CD4-positive, alpha-beta memory T cell (primary cell): ENCODE measurements around the gene CFAP251. TPM values are rescaled to one million over a fixed set of nuclear protein-coding genes. Genes with fewer than 3 reads are reported as not detected.

Experiments
- CTCF ChIA-PET: fragments of 350-600 bp; sonication (Branson Sonifier 250); formaldehyde crosslinking; loops from one replicate; lab custom pipeline; 2021; ENCODE audit warnings: inconsistent platforms; ENCODE audit not compliant: partially characterized antibody; lab: Charles Lee
- POLR2A ChIA-PET: fragments of 350-600 bp; sonication (Branson Sonifier 250); formaldehyde crosslinking; loops from one replicate; lab custom pipeline; 2021; ENCODE audit not compliant: partially characterized antibody; lab: Charles Lee
- DNase-seq, 5 donors: peaks; one replicate each; pipeline versions ENCODE4 v3.0.0 to v3.0.0-alpha.2; 2020 to 2022; ENCODE audit warnings: mixed read lengths in 1 of 5
- H3K27ac ChIP-seq: one replicate; pipeline ENCODE4 v1.7.0; 2013; ENCODE audit warnings: low read depth, low read length
- H3K27me3 ChIP-seq: 2 replicates; pipeline ENCODE4 v1.7.0; 2013; ENCODE audit warnings: mild to moderate bottlenecking, low read length, moderate library complexity; ENCODE audit not compliant: insufficient read depth
- H3K36me3 ChIP-seq: 2 replicates; pipeline ENCODE4 v1.7.0; 2013; ENCODE audit warnings: mild to moderate bottlenecking, low read length, moderate library complexity; ENCODE audit not compliant: insufficient read depth
- H3K4me1 ChIP-seq: 2 replicates; pipeline ENCODE4 v1.7.0; 2013; ENCODE audit warnings: mild to moderate bottlenecking, low read length, moderate library complexity; ENCODE audit not compliant: insufficient read depth
- H3K4me3 ChIP-seq, 2 donors: one replicate each; pipeline ENCODE4 v1.7.0; 2013; ENCODE audit warnings: low read length in 2 of 2, mild to moderate bottlenecking in 1 of 2
- H3K9me3 ChIP-seq, 2 donors: one replicate each; pipeline ENCODE4 v1.7.0; 2013; ENCODE audit warnings: low read length in 2 of 2, control low read depth in 1 of 2; ENCODE audit not compliant: control insufficient read depth in 1 of 2
- H3K27ac Mint-ChIP-seq, 7 donors: one replicate each; pipeline ENCODE4 v1.8.0; 2020 to 2021; ENCODE audit warnings: mixed read lengths in 7 of 7, mild to moderate bottlenecking in 6 of 7, inconsistent platforms in 3 of 7, moderate library complexity in 3 of 7
- H3K27me3 Mint-ChIP-seq, 2 donors: one replicate each; pipeline ENCODE4 v1.8.0; 2020 to 2021; ENCODE audit warnings: mixed read lengths in 2 of 2
- H3K36me3 Mint-ChIP-seq, 2 donors: one replicate each; pipeline ENCODE4 v1.8.0; 2020 to 2021; ENCODE audit warnings: mixed read lengths in 2 of 2, inconsistent platforms in 1 of 2, mild to moderate bottlenecking in 1 of 2
- H3K4me1 Mint-ChIP-seq, 4 donors: one replicate each; pipeline ENCODE4 v1.8.0; 2020 to 2021; ENCODE audit warnings: mixed read lengths in 4 of 4, mild to moderate bottlenecking in 1 of 4
- H3K4me3 Mint-ChIP-seq, 8 donors: one replicate each; pipeline ENCODE4 v1.8.0; 2020 to 2021; ENCODE audit warnings: mixed read lengths in 8 of 8, mild to moderate bottlenecking in 7 of 8, moderate library complexity in 6 of 8, inconsistent platforms in 3 of 8
- H3K9me3 Mint-ChIP-seq, 8 donors: one replicate each; pipeline ENCODE4 v1.8.0; 2020 to 2021; ENCODE audit warnings: mixed read lengths in 8 of 8, mild to moderate bottlenecking in 5 of 8, inconsistent platforms in 3 of 8, moderate library complexity in 1 of 8
- intact Hi-C: fragments of 100-400 bp; cut with micrococcal nuclease; formaldehyde crosslinking; loops from one replicate; pipeline ENCODE4 v1.15.1; 2023
- polyA plus RNA-seq, 2 donors: library from polyadenylated mRNA; unstranded; fragments of 300-500 nt; fragmentation: Illumina TruSeq; gene quantifications; one replicate each; pipeline ENCODE4 v1.2.3, GENCODE V29; 2021
- total RNA-seq, 2 experiments: library from RNA; stranded (reverse); gene quantifications; one replicate each; pipeline ENCODE4 v1.2.3, GENCODE V29; 2021

Gene CFAP251
- total and polyA plus RNA-seq, 4 experiments from 2014 or later: 0.21 to 0.44 (median 0.23) TPM; not detected in 1

GRCh38 chr12:121996050-121996944 is 77.9 kb downstream of the CFAP251 start:
- intact Hi-C loops: no loop called here
- Histone ChIP-seq H3K36me3 (no peaks in the 10 kb centered on the region), H3K4me3 (no peak overlapping the region), H3K4me1 (no peaks in the 10 kb centered on the region), H3K27ac (no peak overlapping the region), H3K9me3 (no peaks in the 10 kb centered on the region), H3K27me3 (no peaks in the 10 kb centered on the region)
- ChIA-PET CTCF (no interaction called here), POLR2A (no interaction called here)
- Mint-ChIP-seq H3K4me3 (no peak overlapping the region), H3K27me3 (peaks cover 2 to 4% of the 10 kb centered on the region in 2 donors), H3K9me3 (peaks cover 0 to 11% (median 4%) of the 10 kb centered on the region in 8 donors), H3K36me3 (peaks cover 0 to 3% of the 10 kb centered on the region in 2 donors), H3K4me1 (peaks cover 4 to 6% (median 4%) of the 10 kb centered on the region in 4 donors), H3K27ac (no peak overlapping the region)
- DNase-seq: no peak

GRCh38 chr12:121996945-121997612 is 78.7 kb downstream of the CFAP251 start:
- ChIA-PET CTCF (interaction anchor here (0.6 kb wide), 1 partner anchor 13 kb away, joined by 3 read pairs; no protein-coding TSS in a partner anchor), POLR2A (no interaction called here)
- H3K9me3 Mint-ChIP-seq: peaks cover 0 to 11% (median 4%) of the 10 kb centered on the region in 8 donors
- no peaks in the 10 kb centered on the region for H3K9me3 ChIP-seq
- H3K4me3 Mint-ChIP-seq: no peak overlapping the region
- no peak for DNase-seq
- no peak overlapping the region for H3K27ac Mint-ChIP-seq
- H3K4me1 ChIP-seq: no peaks in the 10 kb centered on the region
- no peaks in the 10 kb centered on the region for H3K36me3 ChIP-seq
- H3K27ac ChIP-seq: no peak overlapping the region
- intact Hi-C loops: no loop called here
- H3K27me3 ChIP-seq: no peaks in the 10 kb centered on the region
- H3K4me1 Mint-ChIP-seq: peaks cover 1 to 3% (median 2%) of the 10 kb centered on the region in 4 donors
- peaks cover 2 to 4% of the 10 kb centered on the region in 2 donors for H3K27me3 Mint-ChIP-seq
- no peak overlapping the region for H3K4me3 ChIP-seq
- H3K36me3 Mint-ChIP-seq: peaks cover 0 to 3% of the 10 kb centered on the region in 2 donors

- no peaks in the 10 kb centered on the region for H3K9me3 ChIP-seq
- CTCF ChIA-PET: no interaction called here
- peaks cover 0 to 11% (median 4%) of the 10 kb centered on the region in 8 donors for H3K9me3 Mint-ChIP-seq
- H3K36me3 ChIP-seq: no peaks in the 10 kb centered on the region
- no peak overlapping the region for H3K27ac ChIP-seq
- POLR2A ChIA-PET: no interaction called here
- H3K36me3 Mint-ChIP-seq: peaks cover 0 to 3% of the 10 kb centered on the region in 2 donors
- H3K27me3 Mint-ChIP-seq: peaks cover 3 to 4% of the 10 kb centered on the region in 2 donors
- H3K4me3 Mint-ChIP-seq: no peak overlapping the region
- no peak overlapping the region for H3K27ac Mint-ChIP-seq
- no peaks in the 10 kb centered on the region for H3K27me3 ChIP-seq
- intact Hi-C loops: no loop called here
- peaks cover 8 to 23% (median 10%) of the 10 kb centered on the region in 4 donors for H3K4me1 Mint-ChIP-seq
- peaks cover 29% of the 10 kb centered on the region for H3K4me1 ChIP-seq
- DNase-seq: no peak
- H3K4me3 ChIP-seq: no peak overlapping the region
Observed at GRCh38 chr12:122001466-122002209, 83.2 kb downstream of the CFAP251 start.

- Histone ChIP-seq H3K9me3 (no peaks in the 10 kb centered on the region), H3K27ac (no peak overlapping the region), H3K27me3 (no peaks in the 10 kb centered on the region), H3K4me3 (no peak overlapping the region), H3K4me1 (peaks cover 40% of the 10 kb centered on the region), H3K36me3 (no peaks in the 10 kb centered on the region)
- CTCF ChIA-PET: no interaction called here
- peak overlapping the region in 3 of 8 donors; percentile 20 to 26 (median 20) for H3K4me3 Mint-ChIP-seq
- intact Hi-C loops: no loop called here
- H3K9me3 Mint-ChIP-seq: peaks cover 0 to 9% (median 4%) of the 10 kb centered on the region in 8 donors
- peaks cover 2 to 6% of the 10 kb centered on the region in 2 donors for H3K27me3 Mint-ChIP-seq
- H3K36me3 Mint-ChIP-seq: peaks cover 0 to 3% of the 10 kb centered on the region in 2 donors
- H3K27ac Mint-ChIP-seq: peak overlapping the region in 3 of 7 donors; percentile 29 to 74 (median 29)
- POLR2A ChIA-PET: no interaction called here
- DNase-seq: no peak
- H3K4me1 Mint-ChIP-seq: peaks cover 13 to 39% (median 18%) of the 10 kb centered on the region in 4 donors
Observed at GRCh38 chr12:122003651-122004611, 85.5 kb downstream of the CFAP251 start.

GRCh38 chr12:122004633-122005071 is 86.3 kb downstream of the CFAP251 start:
- intact Hi-C loops: no loop called here
- DNase-seq: no peak
- CTCF ChIA-PET: no interaction called here
- Histone ChIP-seq H3K27ac (no peak overlapping the region), H3K4me3 (no peak overlapping the region), H3K9me3 (no peaks in the 10 kb centered on the region), H3K36me3 (no peaks in the 10 kb centered on the region), H3K4me1 (peaks cover 40% of the 10 kb centered on the region), H3K27me3 (no peaks in the 10 kb centered on the region)
- POLR2A ChIA-PET: no interaction called here
- peaks cover 0 to 1% of the 10 kb centered on the region in 2 donors for H3K36me3 Mint-ChIP-seq
- H3K27me3 Mint-ChIP-seq: peaks cover 2 to 4% of the 10 kb centered on the region in 2 donors
- H3K27ac Mint-ChIP-seq: peak overlapping the region in 2 of 7 donors; percentile 29 to 74
- H3K9me3 Mint-ChIP-seq: peaks cover 0 to 3% (median under 1%) of the 10 kb centered on the region in 8 donors
- peak overlapping the region in 5 of 8 donors; percentile 20 to 68 (median 26) for H3K4me3 Mint-ChIP-seq
- H3K4me1 Mint-ChIP-seq: peaks cover 13 to 39% (median 18%) of the 10 kb centered on the region in 4 donors

- H3K27ac Mint-ChIP-seq: no peak overlapping the region
- ChIA-PET CTCF (interaction anchor here (1.8 kb wide), 1 partner anchor 86 kb away, joined by 16 read pairs; the partner anchor contains the start of gene CFAP251), POLR2A (interaction anchor here (2.6 kb wide), 1 partner anchor 16 kb away, joined by 12 read pairs; the partner anchor contains the start of gene BCL7A)
- no peak overlapping the region for H3K4me3 ChIP-seq
- H3K4me1 ChIP-seq: peaks cover 40% of the 10 kb centered on the region
- intact Hi-C loops: no loop called here
- no peaks in the 10 kb centered on the region for H3K36me3 ChIP-seq
- H3K9me3 ChIP-seq: no peaks in the 10 kb centered on the region
- H3K36me3 Mint-ChIP-seq: no peaks in the 10 kb centered on the region
- H3K9me3 Mint-ChIP-seq: no peaks in the 10 kb centered on the region
- no peak overlapping the region for H3K27ac ChIP-seq
- no peak for DNase-seq
- H3K27me3 Mint-ChIP-seq: peaks cover 1 to 2% of the 10 kb centered on the region in 2 donors
- peaks cover 13 to 39% (median 18%) of the 10 kb centered on the region in 4 donors for H3K4me1 Mint-ChIP-seq
- H3K4me3 Mint-ChIP-seq: no peak overlapping the region
- H3K27me3 ChIP-seq: no peaks in the 10 kb centered on the region
Observed at GRCh38 chr12:122005252-122005776, 86.9 kb downstream of the CFAP251 start.
